GM23338 (cell line): ENCODE measurements around the gene MGAT2.
"Not testable (repeated sequence)": the region's sequence is repeated elsewhere in the genome, so short reads cannot be mapped to it uniquely, and the experiment has no call there.

Source experiments
- CREB1 ChIP-seq: fragments of 250-450 bp; sonication (Bioruptor Pico); IDR thresholded peaks from 2 replicates; pipeline ENCODE4 v1.5.0; 2020; ENCODE audit warnings: low read depth, mild to moderate bottlenecking, moderate library complexity
- CTCF ChIP-seq, 2 experiments: fragments of 200-600 bp in 1 of 2; sonication (generic) in 1 of 2; conservative IDR thresholded peaks; 2 replicates each; pipeline versions ENCODE4 v1.5.1 to v1.6.1; 2016 to 2017; ENCODE audit warnings: antibody characterized with exemption in 2 of 2, low read depth in 2 of 2, mild to moderate bottlenecking in 2 of 2, moderate library complexity in 1 of 2
- EZH2 ChIP-seq: fragments of 200-600 bp; sonication (generic); IDR thresholded peaks from one replicate; pipeline ENCODE4 v1.8.0; 2017; ENCODE audit warnings: antibody characterized with exemption, mild to moderate bottlenecking, low read depth; ENCODE audit not compliant: unreplicated experiment
- EZH2phosphoT487 ChIP-seq: fragments of 200-600 bp; sonication (generic); IDR thresholded peaks from one replicate; pipeline ENCODE4 v1.8.1; 2018; ENCODE audit warnings: antibody characterized with exemption; ENCODE audit not compliant: unreplicated experiment
- JUNB ChIP-seq: IDR thresholded peaks from one replicate; pipeline ENCODE4 v1.6.1; 2016; ENCODE audit warnings: antibody characterized with exemption; ENCODE audit not compliant: unreplicated experiment
- POLR2AphosphoS5 ChIP-seq: IDR thresholded peaks from 2 replicates; pipeline ENCODE4 v1.6.1; 2016; ENCODE audit warnings: antibody characterized with exemption, low read depth
- REST ChIP-seq: IDR thresholded peaks from one replicate; pipeline ENCODE4 v1.6.1; 2018; ENCODE audit warnings: antibody characterized with exemption; ENCODE audit not compliant: unreplicated experiment
- ZNF331 ChIP-seq: fragments of 250-450 bp; sonication (Bioruptor Pico); IDR thresholded peaks from 2 replicates; pipeline ENCODE4 v1.5.0; 2020; ENCODE audit warnings: low read depth, mild to moderate bottlenecking, moderate library complexity
- TF ChIP-seq, protein P1 (sequence below): IDR thresholded peaks from 2 replicates; pipeline ENCODE4 v1.6.1; 2016; ENCODE audit warnings: antibody characterized with exemption

DNA sequence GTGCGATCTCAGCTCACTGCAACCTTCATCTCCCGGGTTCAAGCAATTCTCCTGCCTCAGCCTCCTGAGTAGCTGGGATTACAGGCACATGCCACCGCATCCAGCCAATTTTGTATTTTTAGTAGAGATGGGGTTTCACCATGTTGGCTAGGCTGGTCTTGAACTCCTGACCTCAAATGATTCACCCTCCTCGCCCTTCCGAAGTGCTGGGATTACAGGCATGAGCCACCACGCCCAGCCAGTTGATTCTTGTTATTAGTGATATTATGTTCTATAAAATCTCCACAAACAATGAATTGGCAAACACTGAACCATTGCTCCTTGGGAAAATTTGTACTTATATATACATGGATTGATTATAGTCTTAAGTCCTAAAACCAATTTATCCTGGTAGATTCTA lies 36.9 kb downstream of the MGAT2 start:
- not testable (repeated sequence) for TF ChIP-seq CTCF (conservative IDR thresholded peaks at IDR 0.05; ENCODE audit: low read depth in 2 of 2); EZH2; ZNF331 (CRISPR knock-in tag); POLR2AphosphoS5; CREB1 (CRISPR knock-in tag); REST; EZH2phosphoT487; JUNB
- TF ChIP-seq, protein P1, sequence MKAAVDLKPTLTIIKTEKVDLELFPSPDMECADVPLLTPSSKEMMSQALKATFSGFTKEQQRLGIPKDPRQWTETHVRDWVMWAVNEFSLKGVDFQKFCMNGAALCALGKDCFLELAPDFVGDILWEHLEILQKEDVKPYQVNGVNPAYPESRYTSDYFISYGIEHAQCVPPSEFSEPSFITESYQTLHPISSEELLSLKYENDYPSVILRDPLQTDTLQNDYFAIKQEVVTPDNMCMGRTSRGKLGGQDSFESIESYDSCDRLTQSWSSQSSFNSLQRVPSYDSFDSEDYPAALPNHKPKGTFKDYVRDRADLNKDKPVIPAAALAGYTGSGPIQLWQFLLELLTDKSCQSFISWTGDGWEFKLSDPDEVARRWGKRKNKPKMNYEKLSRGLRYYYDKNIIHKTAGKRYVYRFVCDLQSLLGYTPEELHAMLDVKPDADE = not testable (repeated sequence)
